Right ventricle myocardium inferior (tissue), 1 donor: ENCODE results near the gene C4orf17. TPM values are rescaled to one million over a fixed set of nuclear protein-coding genes. Genes with fewer than 3 reads are reported as not detected.

Source experiments
- ATAC-seq: fragments of 200-7000 bp; cut with Tn5 transposase; one replicate; pipeline ENCODE4 v1.9.1; 2020; ENCODE audit warnings: mild to moderate bottlenecking, moderate library complexity
- DNase-seq: peaks from one replicate; pipeline ENCODE4 v3.0.0; 2021; ENCODE audit errors: missing footprints
- intact Hi-C: fragments of 100-400 bp; cut with DNase I; formaldehyde crosslinking; loops from one replicate; pipeline ENCODE4 v1.11.0; 2022
- total RNA-seq: library from RNA; stranded (reverse); fragmentation: NEBNext Ultra II Directional; extraction: Animal tissue kit (Norgen Biotek cat#: 25700); gene quantifications from one replicate; pipeline ENCODE4 v1.2.1, GENCODE V29; 2021
- donor health status: DM: no; HTN: yes; CAD: no; lungs with severe emphysema.

Gene C4orf17
- total RNA-seq, 1 donor from 2014 or later: not detected

GRCh38 chr4:99587803-99588202 lies 77.0 kb downstream of the C4orf17 start:
- ATAC-seq: no peak
- intact Hi-C loops: no loop called here

DNA sequence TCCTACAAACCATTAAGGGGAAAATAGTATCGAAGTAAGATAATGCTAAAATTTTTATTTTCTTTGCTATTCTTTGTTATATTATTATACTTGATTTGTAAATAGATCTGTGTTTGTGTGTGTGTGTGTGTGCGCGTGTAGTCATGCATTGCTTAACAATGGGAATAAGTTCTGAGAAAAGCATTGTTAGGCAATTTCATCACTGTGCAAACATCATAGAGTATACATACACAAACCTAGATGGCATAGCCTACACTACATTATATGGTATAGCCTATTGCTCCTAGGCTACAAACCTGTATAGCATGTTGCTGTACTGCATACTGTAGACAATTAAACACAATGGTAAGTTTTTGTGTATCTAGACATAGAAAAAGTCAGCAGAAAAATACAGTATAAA lies 80.9 kb downstream of the C4orf17 start:
- intact Hi-C loops: no loop called here

More at GRCh38 chr4:99587803-99588202, 77.0 kb downstream of the C4orf17 start:
- no peak for DNase-seq

More for the DNA sequence above, 80.9 kb downstream of the C4orf17 start:
- DNase-seq (no peak), ATAC-seq (no peak)

Other genes starting within 250 kb of the C4orf17 start
- 0.84 TPM for gene ADH1A, start 220.0 kb upstream of the C4orf17 start, total RNA-seq
- 155 TPM for gene ADH1B, start 189.6 kb upstream of the C4orf17 start, total RNA-seq
- 7.5 TPM for gene ADH1C, start 158.3 kb upstream of the C4orf17 start, total RNA-seq
- gene ADH7, start 75.7 kb upstream of the C4orf17 start, total RNA-seq: not detected
- 3.5 TPM for gene TRMT10A, start 53.0 kb downstream of the C4orf17 start, total RNA-seq
- gene MTTP, start 63.8 kb downstream of the C4orf17 start, total RNA-seq: 3.9 TPM
- gene C4orf54, start 146.8 kb downstream of the C4orf17 start, total RNA-seq: 6.4 TPM